Uterus (tissue), 2 donors: ENCODE data around the gene DRD2.

Experiments used
- CTCF ChIP-seq, 4 experiments: fragments of 200-600 bp in 2 of 4; fragments of 450-650 bp in 2 of 4; sonication (generic) in 2 of 4; IDR thresholded peaks; one replicate each; pipeline ENCODE4 v1.5.1; 2016 to 2019; ENCODE audit warnings: antibody characterized with exemption in 4 of 4, mild to moderate bottlenecking in 2 of 4, moderate library complexity in 1 of 4
- POLR2A ChIP-seq, 2 donors: fragments of 450-650 bp; IDR thresholded peaks; one replicate each; pipeline ENCODE4 v1.6.1; 2016; ENCODE audit warnings: antibody characterized with exemption in 2 of 2, mild to moderate bottlenecking in 1 of 2, moderate library complexity in 1 of 2

GRCh38 chr11:113376156-113376555 lies 99.0 kb downstream of the DRD2 start:
- TF ChIP-seq CTCF (IDR thresholded peaks at IDR 0.05) (no peak), POLR2A (IDR thresholded peaks at IDR 0.05) (no peak)
